Epithelial cell of umbilical artery (primary cell): Measurements from ENCODE around the gene SS18L1. TPM values are rescaled to one million over a fixed set of nuclear protein-coding genes. Genes with fewer than 3 reads are reported as not detected.

ENCODE experiments used
- total RNA-seq: library from RNA; depleted of rRNA; stranded (reverse); fragments of >200 nt; gene quantifications from 2 replicates; pipeline ENCODE4 v1.2.3, GENCODE V29; 2014

SS18L1 gene
- total RNA-seq = 6.7 and 8.8 TPM in 2 replicates

GRCh38 chr20:62143081-62143956 lies at the start of gene SS18L1, which contains the start of gene PSMA7:
TSS of gene SS18L1 (plus strand) at chr20:62143769. CDS start at chr20:62143821, 52 bp downstream.
TSS of gene PSMA7 (minus strand) at chr20:62143394. CDS start at chr20:62143303, 91 bp downstream.

DNA sequence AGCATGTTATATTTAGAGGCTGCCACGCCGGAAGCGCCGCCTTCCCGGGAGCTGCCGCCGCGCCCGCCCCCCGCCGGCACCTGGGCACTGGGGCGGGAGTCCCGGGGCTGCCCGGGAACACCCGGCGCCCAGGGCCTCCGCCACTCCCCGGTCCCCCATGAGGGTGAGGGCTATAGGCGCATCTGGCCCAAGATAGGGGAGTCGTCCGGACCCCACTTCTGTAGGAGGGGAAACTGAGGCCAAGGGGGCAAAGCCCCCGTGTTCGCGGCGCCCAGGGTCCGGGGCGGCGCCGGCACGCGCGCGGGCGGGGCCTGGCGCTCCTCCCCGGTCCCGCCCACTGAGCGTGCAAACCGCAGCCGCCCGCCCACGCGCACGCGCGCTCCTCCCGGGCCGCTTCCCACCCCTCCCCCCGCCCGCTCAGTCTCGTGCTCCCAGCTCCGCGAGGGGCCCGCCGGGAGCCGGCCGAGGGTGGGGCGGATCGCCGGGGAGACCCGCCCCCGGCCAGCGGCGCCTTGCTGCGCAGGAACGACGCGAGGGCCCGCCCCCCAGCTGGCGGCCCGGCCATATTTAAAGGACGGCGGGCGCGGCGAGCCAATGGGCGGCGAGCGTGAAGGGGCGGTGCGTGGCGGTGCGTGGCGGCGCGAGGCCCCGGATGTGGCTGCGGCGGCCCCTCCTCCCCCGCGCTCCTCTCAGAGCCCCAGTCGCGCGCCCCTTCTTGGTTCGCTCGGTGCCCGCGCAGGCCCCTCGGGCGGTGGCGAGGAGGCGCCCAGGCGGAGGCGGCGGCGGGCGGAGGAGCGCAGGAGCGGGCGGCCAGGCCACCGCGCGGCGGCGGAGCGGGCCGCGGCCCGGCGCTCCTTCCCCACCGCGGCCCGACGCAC lies 21.6 kb upstream of the SS18L1 start, which contains the start of gene LSM14B:
Gene LSM14B (plus strand): TSS at position 700 of the 878 bp plus-strand sequence. CDS start 192 bp downstream, outside the sequence.

DNA sequence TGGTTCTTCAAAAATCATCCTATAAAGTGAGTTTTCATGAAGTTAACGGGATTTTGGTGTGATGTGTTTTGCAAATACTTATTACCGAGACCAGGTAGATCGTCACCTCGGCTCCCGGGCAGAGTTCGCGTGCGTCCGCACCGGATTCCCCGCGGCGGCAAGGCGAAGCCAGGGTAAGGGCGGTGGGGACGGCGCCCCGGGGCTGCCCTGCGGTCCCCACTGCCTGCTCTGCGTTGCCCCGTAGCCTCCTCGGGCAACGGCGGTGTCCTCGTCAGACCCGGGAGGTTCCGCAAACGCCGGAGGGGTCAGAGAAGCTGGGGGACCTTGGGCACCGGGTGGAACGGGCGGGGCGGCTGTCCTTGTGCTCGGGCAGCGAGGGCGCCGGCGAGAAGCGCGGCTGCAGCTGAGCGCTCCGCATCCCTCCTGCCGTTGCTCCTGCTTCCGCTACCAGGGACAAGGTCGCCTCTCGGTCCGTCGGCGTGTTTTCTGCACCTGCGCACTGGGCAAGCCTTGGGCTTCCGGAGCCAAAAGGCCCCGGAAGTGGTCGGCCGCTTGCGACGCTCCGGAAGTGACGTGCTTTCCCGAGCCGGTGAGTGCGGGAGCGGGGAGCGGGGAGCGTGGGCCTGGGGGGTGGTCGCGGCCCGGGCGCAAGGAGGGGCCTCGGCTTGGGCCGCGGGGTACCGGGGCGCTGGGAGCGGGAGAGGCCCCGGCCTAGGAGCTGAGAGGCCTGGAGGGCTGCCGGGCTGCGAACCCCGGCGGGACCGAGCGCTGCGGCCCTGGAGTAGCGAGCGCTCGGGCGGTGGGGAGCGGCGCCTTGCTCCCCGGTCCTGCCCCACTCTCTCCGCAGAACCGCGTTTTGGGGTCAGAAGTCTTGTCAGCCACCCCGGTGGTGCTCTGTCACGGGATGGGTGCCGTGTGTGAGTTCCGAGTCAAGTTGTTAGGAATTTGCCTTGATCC lies 39.2 kb downstream of the SS18L1 start, which contains the start of gene MTG2:
Gene MTG2 (plus strand): TSS at position 560 of the 957 bp plus-strand sequence. CDS start 10,393 bp downstream, outside the sequence.

GRCh38 chr20:62219992-62220665 lies 76.6 kb downstream of the SS18L1 start, which contains the start of gene HRH3:
TSS of gene HRH3 (minus strand) at chr20:62220278. CDS start at chr20:62219970, 308 bp downstream.

Other genes starting within 250 kb of the SS18L1 start
- 2.3 and 3.6 TPM in 2 replicates for gene TAF4, start 77.9 kb upstream of the SS18L1 start, total RNA-seq
- gene LSM14B, start 21.3 kb upstream of the SS18L1 start, total RNA-seq = 28.3 and 30.1 TPM in 2 replicates
- 714 and 749 TPM in 2 replicates for gene PSMA7, start 375 bp upstream of the SS18L1 start, total RNA-seq
- 19.3 and 25.0 TPM in 2 replicates for gene MTG2, start 39.3 kb downstream of the SS18L1 start, total RNA-seq
- not detected in 2 replicates for gene HRH3, start 76.5 kb downstream of the SS18L1 start, total RNA-seq
- gene OSBPL2, start 94.8 kb downstream of the SS18L1 start, total RNA-seq = 16.2 and 20.5 TPM in 2 replicates
- gene ADRM1, start 159.2 kb downstream of the SS18L1 start, total RNA-seq = 149 and 150 TPM in 2 replicates
- gene LAMA5, start 223.5 kb downstream of the SS18L1 start, total RNA-seq = 59.3 and 68.2 TPM in 2 replicates
- gene RPS21, start 243.3 kb downstream of the SS18L1 start, total RNA-seq = 893 and 1,301 TPM in 2 replicates